Osteocyte (in vitro differentiated cells): ENCODE measurements around the gene SH3GL2. TPM values are rescaled to one million over a fixed set of nuclear protein-coding genes. Genes with fewer than 3 reads are reported as not detected.

Source experiments
- DNase-seq: peaks from one replicate; pipeline ENCODE4 v3.0.0; 2021; ENCODE audit warnings: mixed read lengths; ENCODE audit not compliant: unreplicated experiment; ENCODE audit errors: extremely low spot score
- H3K27ac Mint-ChIP-seq: one replicate; pipeline ENCODE4 v1.8.0; 2021; ENCODE audit warnings: mild to moderate bottlenecking, mixed read lengths; ENCODE audit not compliant: unreplicated experiment
- H3K27me3 Mint-ChIP-seq: one replicate; pipeline ENCODE4 v1.8.0; 2021; ENCODE audit warnings: mixed read lengths; ENCODE audit not compliant: unreplicated experiment
- H3K36me3 Mint-ChIP-seq: one replicate; pipeline ENCODE4 v1.8.0; 2021; ENCODE audit warnings: mixed read lengths; ENCODE audit not compliant: unreplicated experiment
- H3K4me1 Mint-ChIP-seq: one replicate; pipeline ENCODE4 v1.8.0; 2021; ENCODE audit warnings: mixed read lengths; ENCODE audit not compliant: unreplicated experiment
- H3K4me3 Mint-ChIP-seq: one replicate; pipeline ENCODE4 v1.8.0; 2021; ENCODE audit warnings: mild to moderate bottlenecking, moderate library complexity, mixed read lengths; ENCODE audit not compliant: unreplicated experiment
- H3K9me3 Mint-ChIP-seq: one replicate; pipeline ENCODE4 v1.8.0; 2021; ENCODE audit warnings: mixed read lengths; ENCODE audit not compliant: unreplicated experiment
- CTCF ChIP-seq: fragments of 200-600 bp; sonication (generic); IDR thresholded peaks from 2 replicates; pipeline ENCODE4 v1.5.0; 2021; ENCODE audit warnings: antibody characterized with exemption, mild to moderate bottlenecking, moderate library complexity
- total RNA-seq: library from RNA; stranded (reverse); gene quantifications from 2 replicates; pipeline ENCODE4 v1.2.1, GENCODE V29; 2021

The SH3GL2 gene
- total RNA-seq, 1 donor from 2014 or later, result 0.16 TPM

GRCh38 chr9:17614250-17614649 is 35.4 kb downstream of the SH3GL2 start:
- H3K9me3 Mint-ChIP-seq, result no peaks in the 10 kb centered on the region
- H3K36me3 Mint-ChIP-seq, result no peaks in the 10 kb centered on the region
- H3K27me3 Mint-ChIP-seq, result peaks cover 38% of the 10 kb centered on the region
- no peak for TF ChIP-seq CTCF
- no peak for DNase-seq
- H3K27ac Mint-ChIP-seq, result no peak overlapping the region
- no peak overlapping the region for H3K4me3 Mint-ChIP-seq
- no peaks in the 10 kb centered on the region for H3K4me1 Mint-ChIP-seq

- no peaks in the 10 kb centered on the region for H3K36me3 Mint-ChIP-seq
- DNase-seq, result no peak
- H3K9me3 Mint-ChIP-seq, result no peaks in the 10 kb centered on the region
- H3K27me3 Mint-ChIP-seq, result peaks cover 35% of the 10 kb centered on the region
- H3K27ac Mint-ChIP-seq, result no peak overlapping the region
- H3K4me1 Mint-ChIP-seq, result no peaks in the 10 kb centered on the region
- TF ChIP-seq CTCF, result no peak
- H3K4me3 Mint-ChIP-seq, result no peak overlapping the region
These were observed 36.0 kb downstream of the SH3GL2 start for GRCh38 chr9:17614903-17615302.

GRCh38 chr9:17622141-17622540 is 43.3 kb downstream of the SH3GL2 start:
- Mint-ChIP-seq H3K4me1 (no peaks in the 10 kb centered on the region), H3K27me3 (peaks cover 14% of the 10 kb centered on the region), H3K36me3 (no peaks in the 10 kb centered on the region), H3K4me3 (no peak overlapping the region), H3K9me3 (no peaks in the 10 kb centered on the region), H3K27ac (no peak overlapping the region)
- no peak for TF ChIP-seq CTCF
- no peak for DNase-seq

GRCh38 chr9:17622749-17623148 is 43.9 kb downstream of the SH3GL2 start:
- no peak overlapping the region for H3K27ac Mint-ChIP-seq
- H3K4me3 Mint-ChIP-seq, result no peak overlapping the region
- no peaks in the 10 kb centered on the region for H3K36me3 Mint-ChIP-seq
- no peaks in the 10 kb centered on the region for H3K4me1 Mint-ChIP-seq
- TF ChIP-seq CTCF, result no peak
- DNase-seq, result no peak
- no peaks in the 10 kb centered on the region for H3K9me3 Mint-ChIP-seq
- H3K27me3 Mint-ChIP-seq, result peaks cover 16% of the 10 kb centered on the region

GRCh38 chr9:17623965-17624364 is 45.1 kb downstream of the SH3GL2 start:
- Mint-ChIP-seq H3K4me3 (no peak overlapping the region), H3K4me1 (no peaks in the 10 kb centered on the region), H3K9me3 (no peaks in the 10 kb centered on the region), H3K36me3 (no peaks in the 10 kb centered on the region), H3K27me3 (peaks cover 16% of the 10 kb centered on the region), H3K27ac (no peak overlapping the region)
- TF ChIP-seq CTCF, result no peak
- DNase-seq, result no peak
